ENCODE results near the gene GRAMD1A. TPM values are rescaled to one million over a fixed set of nuclear protein-coding genes. Genes with fewer than 3 reads are reported as not detected.

GRAMD1A gene
- polyA plus RNA-seq, 1 donor from 2014 or later, result 19.0 TPM

GRCh38 chr19:35069696-35070095, 69.6 kb downstream of the GRAMD1A start:
- no peaks in the 10 kb centered on the region for H3K36me3 ChIP-seq (ENCODE audit: insufficient read depth, low read length)
- H2AFZ ChIP-seq (ENCODE audit: low read depth, low read length), result no peak overlapping the region
- H3K27me3 ChIP-seq (ENCODE audit: insufficient read depth, low read depth, low read length), result no peaks in the 10 kb centered on the region
- H3K9me3 ChIP-seq (ENCODE audit: low read length), result no peaks in the 10 kb centered on the region
- H3K27ac ChIP-seq (ENCODE audit: low read length), result no peak overlapping the region
- TF ChIP-seq POLR2AphosphoS5 (IDR thresholded peaks at IDR 0.05) (no peak), EP300 (conservative IDR thresholded peaks at IDR 0.05; ENCODE audit: poor library complexity, severe bottlenecking) (no peak), SMC3 (conservative IDR thresholded peaks at IDR 0.05; ENCODE audit: poor library complexity) (no peak), TAF1 (IDR thresholded peaks at IDR 0.05; ENCODE audit: low read depth) (no peak), REST (IDR thresholded peaks at IDR 0.05; ENCODE audit: borderline replicate concordance) (no peak), EZH2 (IDR thresholded peaks at IDR 0.05; ENCODE audit: borderline replicate concordance, insufficient read depth, low read length, poor library complexity, severe bottlenecking) (no peak), RAD21 (conservative IDR thresholded peaks at IDR 0.05) (no peak), MXI1 (conservative IDR thresholded peaks at IDR 0.05; ENCODE audit: poor library complexity, severe bottlenecking) (no peak)
- TF ChIP-seq, protein P1, sequence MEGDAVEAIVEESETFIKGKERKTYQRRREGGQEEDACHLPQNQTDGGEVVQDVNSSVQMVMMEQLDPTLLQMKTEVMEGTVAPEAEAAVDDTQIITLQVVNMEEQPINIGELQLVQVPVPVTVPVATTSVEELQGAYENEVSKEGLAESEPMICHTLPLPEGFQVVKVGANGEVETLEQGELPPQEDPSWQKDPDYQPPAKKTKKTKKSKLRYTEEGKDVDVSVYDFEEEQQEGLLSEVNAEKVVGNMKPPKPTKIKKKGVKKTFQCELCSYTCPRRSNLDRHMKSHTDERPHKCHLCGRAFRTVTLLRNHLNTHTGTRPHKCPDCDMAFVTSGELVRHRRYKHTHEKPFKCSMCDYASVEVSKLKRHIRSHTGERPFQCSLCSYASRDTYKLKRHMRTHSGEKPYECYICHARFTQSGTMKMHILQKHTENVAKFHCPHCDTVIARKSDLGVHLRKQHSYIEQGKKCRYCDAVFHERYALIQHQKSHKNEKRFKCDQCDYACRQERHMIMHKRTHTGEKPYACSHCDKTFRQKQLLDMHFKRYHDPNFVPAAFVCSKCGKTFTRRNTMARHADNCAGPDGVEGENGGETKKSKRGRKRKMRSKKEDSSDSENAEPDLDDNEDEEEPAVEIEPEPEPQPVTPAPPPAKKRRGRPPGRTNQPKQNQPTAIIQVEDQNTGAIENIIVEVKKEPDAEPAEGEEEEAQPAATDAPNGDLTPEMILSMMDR (IDR thresholded peaks at IDR 0.05; ENCODE audit: poor library complexity, severe bottlenecking), result no peak
- H3K9ac ChIP-seq (ENCODE audit: low read length), result no peak overlapping the region
- H3K79me2 ChIP-seq (replicated peaks; ENCODE audit: insufficient read depth, low read length), result no peaks in the 10 kb centered on the region
- no peak overlapping the region for H3K4me2 ChIP-seq (ENCODE audit: low read length)
- no peak overlapping the region for H3K4me3 ChIP-seq (ENCODE audit: low read length)
- H3K9me2 ChIP-seq (ENCODE audit: insufficient read depth, low read length), result no peaks in the 10 kb centered on the region
- H4K20me1 ChIP-seq (ENCODE audit: insufficient read depth), result no peaks in the 10 kb centered on the region
- H3F3A ChIP-seq (ENCODE audit: insufficient read depth, low read length, poor library complexity, severe bottlenecking), result no peaks in the 10 kb centered on the region

- Histone ChIP-seq H3K79me2 (replicated peaks; ENCODE audit: insufficient read depth, low read length) (no peaks in the 10 kb centered on the region), H2AFZ (ENCODE audit: low read depth, low read length) (no peak overlapping the region), H3K36me3 (ENCODE audit: insufficient read depth, low read length) (no peaks in the 10 kb centered on the region), H3K9me2 (ENCODE audit: insufficient read depth, low read length) (no peaks in the 10 kb centered on the region), H4K20me1 (ENCODE audit: insufficient read depth) (no peaks in the 10 kb centered on the region), H3K27me3 (ENCODE audit: insufficient read depth, low read depth, low read length) (no peaks in the 10 kb centered on the region), H3K27ac (ENCODE audit: low read length) (no peak overlapping the region), H3K4me2 (ENCODE audit: low read length) (no peak overlapping the region), H3K4me3 (ENCODE audit: low read length) (no peak overlapping the region), H3K9me3 (ENCODE audit: low read length) (no peaks in the 10 kb centered on the region), H3K9ac (ENCODE audit: low read length) (no peak overlapping the region), H3F3A (ENCODE audit: insufficient read depth, low read length, poor library complexity, severe bottlenecking) (no peaks in the 10 kb centered on the region)
- TF ChIP-seq, protein P1 (IDR thresholded peaks at IDR 0.05; ENCODE audit: poor library complexity, severe bottlenecking), result no peak
- TF ChIP-seq RAD21 (conservative IDR thresholded peaks at IDR 0.05) (no peak), SMC3 (conservative IDR thresholded peaks at IDR 0.05; ENCODE audit: poor library complexity) (no peak)
Observed at GRCh38 chr19:35070471-35070870, 70.3 kb downstream of the GRAMD1A start.

All from neural cell (in vitro differentiated cells).